ENCODE measurements around the gene NLK. TPM values are rescaled to one million over a fixed set of nuclear protein-coding genes. Genes with fewer than 3 reads are reported as not detected.
"Not testable (repeated sequence)": the region's sequence is repeated elsewhere in the genome, so short reads cannot be mapped to it uniquely, and the experiment has no call there.

NLK gene
- total RNA-seq, 1 donor: 10.5 TPM

GRCh38 chr17:28074010-28074409 lies 31.5 kb downstream of the NLK start:
- H4K20me1 ChIP-seq (ENCODE audit: insufficient read depth, low read length): peaks cover 6% of the 10 kb centered on the region
- TF ChIP-seq CTCF (IDR thresholded peaks at IDR 0.05; ENCODE audit: extremely low read depth, low read depth, low read length): no peak
- H3K79me2 ChIP-seq (ENCODE audit: insufficient read depth, low read length): peaks cover 77% of the 10 kb centered on the region
- no peak overlapping the region for H3K4me2 ChIP-seq (ENCODE audit: insufficient read depth, low read length)
- H2AFZ ChIP-seq (ENCODE audit: low read length): no peak overlapping the region
- H3K36me3 ChIP-seq (ENCODE audit: insufficient read depth, low read length): no peaks in the 10 kb centered on the region
- no peaks in the 10 kb centered on the region for H3K4me1 ChIP-seq (ENCODE audit: insufficient read depth, low read length)
- no peaks in the 10 kb centered on the region for H3K9me3 ChIP-seq (ENCODE audit: low read depth, low read length)
- DNase-seq (ENCODE audit: insufficient read length, low spot score, missing footprints): no peak
- no peak overlapping the region for H3K4me3 ChIP-seq (ENCODE audit: insufficient read depth, low read length)
- H3K27ac ChIP-seq (ENCODE audit: low read depth, low read length): no peak overlapping the region
- H3K27me3 ChIP-seq (ENCODE audit: insufficient read depth, low read length): no peaks in the 10 kb centered on the region

DNA sequence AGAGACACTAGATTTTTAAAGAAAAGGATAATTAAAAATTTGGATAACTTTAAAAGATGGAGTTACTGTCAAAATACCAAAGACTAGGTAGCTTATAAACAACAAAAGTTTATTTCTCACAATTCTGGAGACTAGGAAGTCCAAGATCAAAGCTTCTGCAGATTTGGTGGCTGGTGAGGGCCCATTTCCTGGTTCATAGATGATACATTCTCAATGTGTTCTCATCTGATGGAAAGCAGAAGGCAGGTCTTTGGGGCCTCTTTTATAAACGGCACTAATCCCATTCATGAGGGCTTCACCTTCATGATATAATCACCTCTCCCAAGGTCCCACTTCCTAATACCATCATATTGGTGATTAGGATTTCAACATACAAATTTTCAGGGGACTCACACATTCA lies 33.7 kb downstream of the NLK start:
- no peaks in the 10 kb centered on the region for H3K27me3 ChIP-seq (ENCODE audit: insufficient read depth, low read length)
- H3K79me2 ChIP-seq (ENCODE audit: insufficient read depth, low read length): peaks cover 88% of the 10 kb centered on the region
- H3K9me3 ChIP-seq (ENCODE audit: low read depth, low read length): no peaks in the 10 kb centered on the region
- TF ChIP-seq CTCF (IDR thresholded peaks at IDR 0.05; ENCODE audit: extremely low read depth, low read depth, low read length): no peak
- H3K4me2 ChIP-seq (ENCODE audit: insufficient read depth, low read length): no peak overlapping the region
- peaks cover 6% of the 10 kb centered on the region for H4K20me1 ChIP-seq (ENCODE audit: insufficient read depth, low read length)
- no peaks in the 10 kb centered on the region for H3K4me1 ChIP-seq (ENCODE audit: insufficient read depth, low read length)
- no peak overlapping the region for H3K27ac ChIP-seq (ENCODE audit: low read depth, low read length)
- H2AFZ ChIP-seq (ENCODE audit: low read length): no peak overlapping the region
- H3K36me3 ChIP-seq (ENCODE audit: insufficient read depth, low read length): no peaks in the 10 kb centered on the region
- DNase-seq (ENCODE audit: insufficient read length, low spot score, missing footprints): no peak
- no peak overlapping the region for H3K4me3 ChIP-seq (ENCODE audit: insufficient read depth, low read length)

- not testable (repeated sequence) for H3K27me3 ChIP-seq (ENCODE audit: insufficient read depth, low read length); DNase-seq (ENCODE audit: insufficient read length, low spot score, missing footprints); H3K4me2 ChIP-seq (ENCODE audit: insufficient read depth, low read length); H3K36me3 ChIP-seq (ENCODE audit: insufficient read depth, low read length); H2AFZ ChIP-seq (ENCODE audit: low read length); H3K4me3 ChIP-seq (ENCODE audit: insufficient read depth, low read length); H3K27ac ChIP-seq (ENCODE audit: low read depth, low read length); H3K9me3 ChIP-seq (ENCODE audit: low read depth, low read length); H3K4me1 ChIP-seq (ENCODE audit: insufficient read depth, low read length); H4K20me1 ChIP-seq (ENCODE audit: insufficient read depth, low read length)
- peaks cover 87% of the 10 kb centered on the region for H3K79me2 ChIP-seq (ENCODE audit: insufficient read depth, low read length)
Observed at GRCh38 chr17:28077140-28077539, 34.7 kb downstream of the NLK start.

DNA sequence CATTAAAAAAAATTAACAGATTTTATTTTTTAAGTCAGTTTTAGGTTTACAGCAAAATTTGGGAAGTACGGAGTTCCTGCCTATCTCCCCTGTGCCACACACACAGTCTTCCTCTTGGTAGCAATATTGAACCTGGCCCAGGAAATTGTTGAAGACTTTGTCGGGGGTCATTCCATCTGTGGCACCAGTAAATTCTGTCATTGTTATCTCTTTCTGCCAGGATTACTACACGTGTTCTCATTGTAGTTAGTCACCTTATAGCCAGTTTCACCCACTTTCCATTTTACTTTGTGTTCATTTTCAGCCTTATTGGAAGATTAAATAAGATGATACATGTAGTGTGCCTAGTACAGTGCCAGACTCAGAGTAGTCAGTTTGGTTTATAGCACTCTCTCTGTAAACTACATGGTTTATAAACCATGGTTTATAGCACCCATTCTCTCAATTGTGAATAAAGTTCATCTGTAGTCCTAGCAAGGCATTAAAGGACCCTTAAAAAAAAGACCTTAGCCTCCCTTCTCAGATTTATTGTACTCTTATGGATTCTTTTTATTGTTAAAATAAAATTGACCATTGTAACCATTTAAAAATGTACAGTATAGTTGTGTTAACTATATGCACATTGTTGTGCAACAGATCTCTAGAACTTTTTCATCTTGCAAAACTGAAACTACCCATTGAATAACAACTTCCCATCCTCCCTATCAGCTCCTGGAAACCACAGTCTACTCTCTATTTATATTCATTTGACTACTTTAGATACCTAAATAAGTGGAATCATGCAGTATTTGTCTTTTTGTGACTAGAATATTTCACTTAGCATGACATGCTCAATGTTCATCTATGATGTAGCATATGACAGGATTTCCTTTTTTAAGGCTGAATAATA lies 36.1 kb downstream of the NLK start:
- Histone ChIP-seq H4K20me1 (ENCODE audit: insufficient read depth, low read length) (peaks cover 8% of the 10 kb centered on the region), H3K27me3 (ENCODE audit: insufficient read depth, low read length) (no peaks in the 10 kb centered on the region)

More for the DNA sequence above, 36.1 kb downstream of the NLK start:
- Histone ChIP-seq H3K4me3 (ENCODE audit: insufficient read depth, low read length) (no peak overlapping the region), H3K9me3 (ENCODE audit: low read depth, low read length) (no peaks in the 10 kb centered on the region), H3K4me2 (ENCODE audit: insufficient read depth, low read length) (no peak overlapping the region), H3K36me3 (ENCODE audit: insufficient read depth, low read length) (no peaks in the 10 kb centered on the region), H3K27ac (ENCODE audit: low read depth, low read length) (no peak overlapping the region), H3K79me2 (ENCODE audit: insufficient read depth, low read length) (peaks cover 87% of the 10 kb centered on the region), H3K4me1 (ENCODE audit: insufficient read depth, low read length) (peaks cover 5% of the 10 kb centered on the region), H2AFZ (ENCODE audit: low read length) (no peak overlapping the region)
- no peak for TF ChIP-seq CTCF (IDR thresholded peaks at IDR 0.05; ENCODE audit: extremely low read depth, low read depth, low read length)
- no peak for DNase-seq (ENCODE audit: insufficient read length, low spot score, missing footprints)

Data from osteoblast (primary cell).